GM12873 (cell line): Measurements from ENCODE around the gene MCF2L2.

ENCODE experiments used
- CTCF ChIP-seq: IDR thresholded peaks from 2 replicates; pipeline ENCODE4 v1.5.1; 2012; ENCODE audit warnings: low read depth, mild to moderate bottlenecking, moderate library complexity, low read length, control low read depth; ENCODE audit not compliant: insufficient read depth; ENCODE audit errors: missing control alignments

MCF2L2 gene

GRCh38 chr3:183317271-183317670 lies 111.1 kb downstream of the MCF2L2 start:
- no peak for TF ChIP-seq CTCF

GRCh38 chr3:183315739-183316138 lies 112.7 kb downstream of the MCF2L2 start:
- no peak for TF ChIP-seq CTCF

GRCh38 chr3:183313764-183314163 lies 114.7 kb downstream of the MCF2L2 start:
- TF ChIP-seq CTCF: no peak

- TF ChIP-seq CTCF: no peak
Observed at GRCh38 chr3:183313351-183313750, 115.1 kb downstream of the MCF2L2 start.

- TF ChIP-seq CTCF: no peak
Observed at GRCh38 chr3:183312433-183312832, 116.0 kb downstream of the MCF2L2 start.

GRCh38 chr3:183310936-183311335 lies 117.5 kb downstream of the MCF2L2 start:
- TF ChIP-seq CTCF: no peak

GRCh38 chr3:183309276-183309675 lies 119.1 kb downstream of the MCF2L2 start:
- TF ChIP-seq CTCF: no peak
